Fibroblast of lung (primary cell): ENCODE data around the gene SPAG8. TPM values are rescaled to one million over a fixed set of nuclear protein-coding genes. Genes with fewer than 3 reads are reported as not detected.

Experiments
- DNase-seq, 2 donors: peaks; one replicate each; pipeline versions ENCODE4 v3.0.0 to v3.0.0-alpha.2; 2010; ENCODE audit warnings: low read depth in 2 of 2
- H2AFZ ChIP-seq: 2 replicates; pipeline ENCODE4 v1.5.1; 2012; ENCODE audit warnings: low read length, control low read depth, inconsistent platforms
- H3K27ac ChIP-seq: 2 replicates; pipeline ENCODE4 v1.5.1; 2011; ENCODE audit warnings: low read length, control low read depth; ENCODE audit not compliant: insufficient read depth
- H3K27me3 ChIP-seq: 2 replicates; pipeline ENCODE4 v1.5.1; 2011; ENCODE audit warnings: mild to moderate bottlenecking, low read length; ENCODE audit not compliant: control insufficient read depth, insufficient read depth
- H3K36me3 ChIP-seq: 2 replicates; pipeline ENCODE4 v1.5.1; 2011; ENCODE audit warnings: low read length; ENCODE audit not compliant: control insufficient read depth, insufficient read depth
- H3K4me1 ChIP-seq: 2 replicates; pipeline ENCODE4 v1.5.1; 2011; ENCODE audit warnings: low read length; ENCODE audit not compliant: control insufficient read depth, insufficient read depth; ENCODE audit errors: extremely low read depth
- H3K4me2 ChIP-seq: 2 replicates; pipeline ENCODE4 v1.5.1; 2011; ENCODE audit warnings: low read length, control low read depth; ENCODE audit not compliant: insufficient read depth; ENCODE audit errors: extremely low read depth
- H3K4me3 ChIP-seq, 4 experiments: fragments of 200-600 bp in 1 of 4; sonication (generic) in 1 of 4; replicated peaks in 1 of 4; 2 replicates each; pipeline ENCODE4 v1.5.1; 2011 to 2016; ENCODE audit warnings: low read length in 4 of 4, low read depth in 3 of 4, mild to moderate bottlenecking in 3 of 4, control low read depth in 2 of 4, inconsistent platforms in 1 of 4, mixed read lengths in 1 of 4; ENCODE audit not compliant: insufficient read depth in 1 of 4; ENCODE audit errors: control extremely low read depth in 1 of 4
- H3K79me2 ChIP-seq: 2 replicates; pipeline ENCODE4 v1.5.1; 2012; ENCODE audit warnings: mild to moderate bottlenecking, low read length, inconsistent platforms; ENCODE audit not compliant: control insufficient read depth, insufficient read depth
- H3K9ac ChIP-seq: 2 replicates; pipeline ENCODE4 v1.5.1; 2011; ENCODE audit warnings: mild to moderate bottlenecking, low read length, control low read depth; ENCODE audit not compliant: insufficient read depth
- H3K9me3 ChIP-seq: 2 replicates; pipeline ENCODE4 v1.5.1; 2012; ENCODE audit warnings: low read depth, low read length; ENCODE audit not compliant: control insufficient read depth, insufficient read depth
- H4K20me1 ChIP-seq: 2 replicates; pipeline ENCODE4 v1.5.1; 2011; ENCODE audit warnings: low read length; ENCODE audit not compliant: control insufficient read depth, insufficient read depth; ENCODE audit errors: extremely low read depth
- EZH2 ChIP-seq: IDR thresholded peaks from 2 replicates; pipeline ENCODE4 v1.5.1; 2012; ENCODE audit warnings: low read length, control low read depth, mild to moderate bottlenecking; ENCODE audit errors: missing control alignments
- polyA plus RNA-seq, 2 donors: library from polyadenylated mRNA; depleted of rRNA in 1 of 2; stranded (reverse) in 1 of 2; unstranded in 1 of 2; fragments of >200 nt; gene quantifications; 2 replicates each; pipeline ENCODE4 v1.2.1, GENCODE V29; 2011 to 2012; ENCODE audit warnings: missing spikeins in 1 of 2
- total RNA-seq: library from RNA; depleted of rRNA; stranded (reverse); fragments of >200 nt; gene quantifications from 2 replicates; pipeline ENCODE4 v1.2.1, GENCODE V29; 2014
- TF ChIP-seq, protein P1 (sequence below), 2 donors: IDR thresholded peaks in 1 of 2; conservative IDR thresholded peaks in 1 of 2; 1 replicate in 1 of 2; 2 replicates in 1 of 2; pipeline ENCODE4 v1.5.1; 2011 to 2012; ENCODE audit warnings: low read length in 2 of 2, control low read depth in 1 of 2, inconsistent platforms in 1 of 2, low read depth in 1 of 2, mild to moderate bottlenecking in 1 of 2

SPAG8 gene
- total and polyA plus RNA-seq, 2 donors (not counting 1 experiment from before 2014, with no cell fraction given): 0.64 to 1.3 TPM

DNA sequence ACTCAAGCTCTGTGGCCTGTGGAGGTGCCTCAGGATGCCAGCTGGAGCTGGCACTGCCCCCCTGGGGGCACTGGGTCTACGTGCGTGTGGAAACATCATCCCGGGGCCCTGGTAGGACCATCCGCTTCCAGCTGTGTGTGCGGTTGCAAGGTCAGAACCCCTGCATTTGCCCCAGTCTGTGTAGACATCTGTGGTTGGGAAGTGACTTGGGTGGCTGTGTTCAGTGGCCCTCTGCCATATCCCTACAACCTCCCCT, 29.5 kb upstream of the SPAG8 start:
- H3K4me3 ChIP-seq: no peak overlapping the region
- H3K79me2 ChIP-seq: no peaks in the 10 kb centered on the region
- no peaks in the 10 kb centered on the region for H3K36me3 ChIP-seq
- no peak overlapping the region for H3K4me2 ChIP-seq
- H3K27ac ChIP-seq: no peak overlapping the region
- DNase-seq: no peak
- TF ChIP-seq EZH2: no peak
- TF ChIP-seq, protein P1, sequence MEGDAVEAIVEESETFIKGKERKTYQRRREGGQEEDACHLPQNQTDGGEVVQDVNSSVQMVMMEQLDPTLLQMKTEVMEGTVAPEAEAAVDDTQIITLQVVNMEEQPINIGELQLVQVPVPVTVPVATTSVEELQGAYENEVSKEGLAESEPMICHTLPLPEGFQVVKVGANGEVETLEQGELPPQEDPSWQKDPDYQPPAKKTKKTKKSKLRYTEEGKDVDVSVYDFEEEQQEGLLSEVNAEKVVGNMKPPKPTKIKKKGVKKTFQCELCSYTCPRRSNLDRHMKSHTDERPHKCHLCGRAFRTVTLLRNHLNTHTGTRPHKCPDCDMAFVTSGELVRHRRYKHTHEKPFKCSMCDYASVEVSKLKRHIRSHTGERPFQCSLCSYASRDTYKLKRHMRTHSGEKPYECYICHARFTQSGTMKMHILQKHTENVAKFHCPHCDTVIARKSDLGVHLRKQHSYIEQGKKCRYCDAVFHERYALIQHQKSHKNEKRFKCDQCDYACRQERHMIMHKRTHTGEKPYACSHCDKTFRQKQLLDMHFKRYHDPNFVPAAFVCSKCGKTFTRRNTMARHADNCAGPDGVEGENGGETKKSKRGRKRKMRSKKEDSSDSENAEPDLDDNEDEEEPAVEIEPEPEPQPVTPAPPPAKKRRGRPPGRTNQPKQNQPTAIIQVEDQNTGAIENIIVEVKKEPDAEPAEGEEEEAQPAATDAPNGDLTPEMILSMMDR (conservative IDR thresholded peaks at IDR 0.05 in 1 of 2, IDR thresholded peaks at IDR 0.05 in 1 of 2; ENCODE audit: low read depth in 1 of 2, low read length in 2 of 2): no peak
- no peaks in the 10 kb centered on the region for H3K27me3 ChIP-seq
- no peak overlapping the region for H3K9ac ChIP-seq
- no peaks in the 10 kb centered on the region for H3K9me3 ChIP-seq
- H2AFZ ChIP-seq: no peak overlapping the region
- no peaks in the 10 kb centered on the region for H4K20me1 ChIP-seq
- H3K4me1 ChIP-seq: peaks cover 9% of the 10 kb centered on the region

DNA sequence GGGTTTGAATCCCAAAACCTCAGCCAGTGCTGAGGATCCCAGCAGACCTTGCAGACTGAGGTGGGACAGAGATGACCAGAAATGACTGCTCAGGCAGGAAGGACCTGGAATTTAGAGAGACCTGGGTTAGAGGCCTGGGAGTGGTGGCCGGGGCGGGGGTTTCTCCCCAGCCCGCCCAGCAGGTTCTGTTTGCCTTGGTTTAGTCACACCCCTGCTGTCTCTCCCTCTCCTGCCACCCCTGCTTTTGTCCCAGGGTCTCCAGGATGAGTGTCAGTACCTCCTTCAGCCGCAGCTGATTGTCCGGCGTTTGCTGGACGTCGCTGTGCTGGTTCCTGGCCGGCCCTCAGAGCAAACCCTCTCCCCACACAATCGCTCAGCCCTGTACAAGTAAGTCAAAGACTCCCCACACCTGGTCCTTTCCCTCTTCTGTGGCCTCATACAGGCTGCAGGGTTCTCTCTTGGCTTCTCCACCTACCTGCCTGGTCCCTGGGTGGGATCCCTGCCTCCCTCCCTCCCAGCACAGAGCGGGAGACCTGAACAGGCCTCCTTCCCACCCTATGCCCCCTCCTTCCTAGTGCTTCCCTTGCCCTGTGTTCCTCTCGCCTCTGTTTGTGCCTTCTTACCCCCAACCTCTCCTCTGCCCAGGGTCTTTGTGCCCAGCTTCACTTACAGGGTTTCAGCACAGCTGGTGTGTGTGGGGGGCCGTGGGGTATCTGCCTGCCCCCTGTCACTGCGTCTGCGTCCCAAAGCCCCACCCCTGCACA, 29.0 kb upstream of the SPAG8 start:
- Histone ChIP-seq H3K79me2 (no peaks in the 10 kb centered on the region), H3K9ac (no peak overlapping the region), H4K20me1 (no peaks in the 10 kb centered on the region), H3K27ac (no peak overlapping the region), H3K27me3 (no peaks in the 10 kb centered on the region), H3K4me2 (no peak overlapping the region), H2AFZ (no peak overlapping the region), H3K4me1 (peaks cover 9% of the 10 kb centered on the region), H3K9me3 (no peaks in the 10 kb centered on the region), H3K36me3 (no peaks in the 10 kb centered on the region), H3K4me3 (no peak overlapping the region)
- no peak for DNase-seq
- no peak for TF ChIP-seq EZH2
- TF ChIP-seq, protein P1 (conservative IDR thresholded peaks at IDR 0.05 in 1 of 2, IDR thresholded peaks at IDR 0.05 in 1 of 2; ENCODE audit: low read depth in 1 of 2, low read length in 2 of 2): no peak

DNA sequence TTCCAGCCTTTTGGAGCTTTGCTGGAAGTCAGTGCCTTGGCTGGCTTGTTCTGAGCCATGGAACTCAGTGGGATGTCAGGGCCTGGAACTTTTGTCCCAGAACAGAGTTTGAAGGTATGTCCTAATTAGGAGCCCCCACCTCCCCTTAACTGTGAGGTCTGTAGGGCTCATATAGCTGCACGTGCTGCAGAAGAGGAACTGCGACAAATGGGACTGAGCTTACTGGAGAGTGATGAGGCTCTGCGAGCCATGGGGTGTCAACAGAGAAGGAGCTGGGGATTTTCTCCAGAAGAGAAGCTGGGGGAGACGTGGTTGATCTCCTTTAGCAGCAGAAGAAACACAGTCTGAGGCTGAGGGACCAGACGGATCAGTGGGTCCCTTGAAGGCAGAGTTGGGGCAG, 27.9 kb upstream of the SPAG8 start:
- TF ChIP-seq EZH2: no peak
- TF ChIP-seq, protein P1 (conservative IDR thresholded peaks at IDR 0.05 in 1 of 2, IDR thresholded peaks at IDR 0.05 in 1 of 2; ENCODE audit: low read depth in 1 of 2, low read length in 2 of 2): no peak

More for the DNA sequence above, 27.9 kb upstream of the SPAG8 start:
- H3K36me3 ChIP-seq: no peaks in the 10 kb centered on the region
- no peak overlapping the region for H3K4me3 ChIP-seq
- H3K27me3 ChIP-seq: no peaks in the 10 kb centered on the region
- no peak overlapping the region for H2AFZ ChIP-seq
- no peak overlapping the region for H3K4me2 ChIP-seq
- H3K9me3 ChIP-seq: no peaks in the 10 kb centered on the region
- no peak overlapping the region for H3K27ac ChIP-seq
- no peaks in the 10 kb centered on the region for H4K20me1 ChIP-seq
- peaks cover 2% of the 10 kb centered on the region for H3K4me1 ChIP-seq
- no peak for DNase-seq
- no peak overlapping the region for H3K9ac ChIP-seq
- no peaks in the 10 kb centered on the region for H3K79me2 ChIP-seq
